SK-N-SH treated with all-trans-retinoic acid at 6 μM for 48 hours (cell line): ENCODE data around the gene DGKH.

Experiments used
- ARNTL ChIP-seq: fragments of 450-650 bp; formaldehyde crosslinking; IDR thresholded peaks from 2 replicates; pipeline ENCODE4 v1.5.0; 2020; ENCODE audit warnings: low read depth, mild to moderate bottlenecking, moderate library complexity, borderline replicate concordance
- PPARA ChIP-seq: fragments of 250-450 bp; sonication (Bioruptor Pico); IDR thresholded peaks from 2 replicates; pipeline ENCODE4 v1.5.0; 2020; ENCODE audit warnings: mild to moderate bottlenecking, borderline replicate concordance
- ZFP30 ChIP-seq: fragments of 450-650 bp; formaldehyde crosslinking; IDR thresholded peaks from 2 replicates; pipeline ENCODE4 v1.5.0; 2022; ENCODE audit warnings: mild to moderate bottlenecking, moderate library complexity
- TF ChIP-seq, protein P1 (sequence below): fragments of 250-450 bp; sonication (Bioruptor Pico); IDR thresholded peaks from 2 replicates; pipeline ENCODE4 v1.8.0; 2020; ENCODE audit warnings: mild to moderate bottlenecking, moderate library complexity, borderline replicate concordance
- TF ChIP-seq, protein P2 (sequence below): fragments of 250-450 bp; sonication (Bioruptor Pico); IDR thresholded peaks from 2 replicates; pipeline ENCODE4 v1.5.1; 2020; ENCODE audit warnings: low read depth, mild to moderate bottlenecking, moderate library complexity

DNA sequence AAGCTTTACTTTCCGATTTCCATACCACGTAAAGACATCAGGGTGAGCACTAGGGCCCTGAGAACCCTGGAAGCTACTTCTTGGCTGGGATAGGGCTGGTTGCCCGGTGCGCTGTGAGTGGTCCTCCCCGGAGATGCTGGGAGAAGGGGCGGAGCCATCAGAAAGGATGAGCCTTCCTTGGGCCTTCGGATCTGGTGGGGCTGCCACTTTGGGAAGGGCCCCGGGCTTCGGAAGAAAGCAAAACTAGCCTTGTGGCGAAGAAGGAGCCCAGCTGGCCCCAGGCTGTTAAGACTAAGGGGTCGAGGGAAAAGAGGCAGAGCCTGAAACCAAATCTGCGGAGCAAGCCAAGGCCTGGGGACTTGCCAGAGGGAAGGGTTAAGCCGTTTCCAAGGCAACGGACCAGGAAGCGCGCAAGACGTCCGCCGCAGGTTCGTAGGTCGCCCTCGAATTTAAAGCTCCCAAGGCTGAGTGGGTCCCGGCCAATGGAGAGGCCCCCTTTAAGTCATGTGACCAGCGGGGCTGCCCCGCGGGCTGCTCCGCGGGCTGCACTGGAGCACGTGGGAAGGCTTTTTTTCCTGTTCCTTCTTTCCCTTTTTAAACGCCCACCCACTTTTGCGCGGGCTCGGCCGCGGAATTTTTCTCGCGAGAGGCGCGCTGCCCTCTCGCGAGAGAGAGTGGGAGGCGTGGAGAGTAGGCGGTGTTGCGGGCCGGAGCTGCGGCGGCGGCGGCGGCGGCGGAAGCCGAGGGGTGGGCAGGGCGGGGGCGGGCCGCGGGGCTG is 223.1 kb downstream of the DGKH start:
- TF ChIP-seq PPARA: no peak
- TF ChIP-seq ARNTL: no peak
- TF ChIP-seq, protein P1, sequence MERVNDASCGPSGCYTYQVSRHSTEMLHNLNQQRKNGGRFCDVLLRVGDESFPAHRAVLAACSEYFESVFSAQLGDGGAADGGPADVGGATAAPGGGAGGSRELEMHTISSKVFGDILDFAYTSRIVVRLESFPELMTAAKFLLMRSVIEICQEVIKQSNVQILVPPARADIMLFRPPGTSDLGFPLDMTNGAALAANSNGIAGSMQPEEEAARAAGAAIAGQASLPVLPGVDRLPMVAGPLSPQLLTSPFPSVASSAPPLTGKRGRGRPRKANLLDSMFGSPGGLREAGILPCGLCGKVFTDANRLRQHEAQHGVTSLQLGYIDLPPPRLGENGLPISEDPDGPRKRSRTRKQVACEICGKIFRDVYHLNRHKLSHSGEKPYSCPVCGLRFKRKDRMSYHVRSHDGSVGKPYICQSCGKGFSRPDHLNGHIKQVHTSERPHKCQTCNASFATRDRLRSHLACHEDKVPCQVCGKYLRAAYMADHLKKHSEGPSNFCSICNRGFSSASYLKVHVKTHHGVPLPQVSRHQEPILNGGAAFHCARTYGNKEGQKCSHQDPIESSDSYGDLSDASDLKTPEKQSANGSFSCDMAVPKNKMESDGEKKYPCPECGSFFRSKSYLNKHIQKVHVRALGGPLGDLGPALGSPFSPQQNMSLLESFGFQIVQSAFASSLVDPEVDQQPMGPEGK (CRISPR knock-in tag): no peak
- TF ChIP-seq ZFP30: no peak
- TF ChIP-seq, protein P2, sequence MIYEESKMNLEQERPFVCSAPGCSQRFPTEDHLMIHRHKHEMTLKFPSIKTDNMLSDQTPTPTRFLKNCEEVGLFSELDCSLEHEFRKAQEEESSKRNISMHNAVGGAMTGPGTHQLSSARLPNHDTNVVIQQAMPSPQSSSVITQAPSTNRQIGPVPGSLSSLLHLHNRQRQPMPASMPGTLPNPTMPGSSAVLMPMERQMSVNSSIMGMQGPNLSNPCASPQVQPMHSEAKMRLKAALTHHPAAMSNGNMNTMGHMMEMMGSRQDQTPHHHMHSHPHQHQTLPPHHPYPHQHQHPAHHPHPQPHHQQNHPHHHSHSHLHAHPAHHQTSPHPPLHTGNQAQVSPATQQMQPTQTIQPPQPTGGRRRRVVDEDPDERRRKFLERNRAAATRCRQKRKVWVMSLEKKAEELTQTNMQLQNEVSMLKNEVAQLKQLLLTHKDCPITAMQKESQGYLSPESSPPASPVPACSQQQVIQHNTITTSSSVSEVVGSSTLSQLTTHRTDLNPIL: no peak
